Measurements from ENCODE around the gene CDK17. TPM values are rescaled to one million over a fixed set of nuclear protein-coding genes. Genes with fewer than 3 reads are reported as not detected.

Gene CDK17
- total and polyA plus RNA-seq, 4 experiments from 2014 or later: 30.5 to 67.4 (median 49.2) TPM

DNA sequence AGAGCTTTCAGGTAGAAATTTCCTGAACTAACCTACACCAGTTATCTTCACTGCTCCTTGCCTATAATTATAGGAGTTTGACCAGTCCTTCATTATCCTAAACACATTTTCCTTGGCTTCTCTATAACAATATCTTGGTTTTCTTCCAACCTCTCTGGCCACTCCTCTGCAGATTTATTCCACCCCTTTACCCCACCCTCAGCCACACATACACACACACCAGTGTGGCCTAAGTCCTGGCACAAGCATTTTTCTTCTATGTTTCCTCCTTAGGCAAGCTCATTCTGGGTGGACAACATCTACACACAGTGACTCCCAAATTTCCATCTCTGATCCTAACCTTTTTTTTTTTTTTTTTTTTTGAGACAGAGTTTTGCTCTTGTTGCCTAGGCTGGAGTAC lies 25.1 kb downstream of the CDK17 start:
- H3K36me3 Mint-ChIP-seq: peaks cover 4 to 6% of the 10 kb centered on the region in 2 donors
- H3K4me3 Mint-ChIP-seq: peak overlapping the region in 4 of 8 donors; percentile 0 to 52 (median 10)
- ChIA-PET CTCF (ENCODE audit: partially characterized antibody) (interaction anchor here (0.8 to 1.4 kb wide), 3 partner anchors 10 to 141 kb away, joined by 3 to 4 read pairs (median 3); no protein-coding TSS in a partner anchor), POLR2A (ENCODE audit: partially characterized antibody) (interaction anchor here (0.7 to 1.5 kb wide), 4 partner anchors 13 to 401 kb away, joined by 3 to 11 read pairs (median 6); partner anchors contain the start of gene CDK17)
- peaks cover 89% of the 10 kb centered on the region for H3K4me1 ChIP-seq (ENCODE audit: insufficient read depth, low read length)
- no peaks in the 10 kb centered on the region for H3K36me3 ChIP-seq (ENCODE audit: insufficient read depth, low read length)
- H3K9me3 ChIP-seq (ENCODE audit: control insufficient read depth in 1 of 2, low read length in 2 of 2): no peaks in the 10 kb centered on the region
- H3K4me1 Mint-ChIP-seq: peaks cover 53 to 84% (median 67%) of the 10 kb centered on the region in 4 donors
- H3K27ac Mint-ChIP-seq: peak overlapping the region in 5 of 7 donors; percentile 8 to 97 (median 85)
- H3K27ac ChIP-seq (ENCODE audit: low read depth, low read length): no peak overlapping the region
- intact Hi-C loops (cut with micrococcal nuclease): loop anchor here (5.0 kb wide), 2 partner anchors 33 to 48 kb away; no protein-coding TSS in a partner anchor
- H3K27me3 Mint-ChIP-seq: no peaks in the 10 kb centered on the region
- H3K27me3 ChIP-seq (ENCODE audit: insufficient read depth, low read length): no peaks in the 10 kb centered on the region
- H3K9me3 Mint-ChIP-seq: peaks cover 0 to 2% (median 0%) of the 10 kb centered on the region in 8 donors
- no peak overlapping the region for H3K4me3 ChIP-seq (ENCODE audit: low read length in 2 of 2)
- DNase-seq: no peak

DNA sequence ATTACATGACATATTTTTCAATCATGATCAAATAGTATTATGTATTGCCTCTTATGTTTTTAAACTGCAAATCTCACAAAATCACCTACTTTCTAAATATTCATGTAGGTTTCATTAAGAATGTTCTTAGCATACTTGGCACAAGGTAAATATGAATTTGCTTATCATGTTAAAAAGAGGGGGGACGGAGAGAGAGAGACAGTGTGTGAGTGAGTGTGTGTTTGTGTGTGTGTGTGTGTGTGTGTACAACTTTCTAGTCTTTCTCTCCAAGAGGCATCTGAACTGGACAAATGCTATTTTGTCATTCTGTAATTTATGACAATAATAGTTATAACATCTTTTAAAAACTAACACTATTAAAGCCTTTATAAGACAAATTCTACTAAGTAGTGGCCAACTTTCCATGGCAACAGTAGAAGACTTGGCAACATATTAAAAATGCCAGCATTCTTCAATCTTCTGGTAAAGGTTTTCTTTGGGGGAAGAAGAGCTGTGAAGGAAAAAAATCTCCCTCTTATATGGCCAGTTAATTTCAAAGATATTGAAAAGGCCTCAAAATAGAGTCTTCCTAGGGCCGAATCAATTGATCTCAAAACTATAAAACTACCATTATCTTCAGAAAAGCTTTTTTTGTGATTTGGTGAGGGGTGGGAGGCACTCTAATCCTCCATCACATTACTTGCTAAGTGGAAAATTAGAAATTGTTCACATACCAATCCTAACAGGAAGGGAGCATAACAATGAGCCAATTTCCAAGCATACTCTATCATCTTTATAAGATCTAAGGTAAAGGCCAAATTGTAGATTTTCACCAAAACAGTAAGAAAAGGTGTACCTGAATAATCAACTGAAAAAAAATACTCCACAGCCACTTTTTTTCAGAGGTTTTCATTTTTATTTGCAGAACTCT lies 28.2 kb downstream of the CDK17 start:
- H3K4me1 ChIP-seq (ENCODE audit: insufficient read depth, low read length): peaks cover 84% of the 10 kb centered on the region
- ChIA-PET CTCF (ENCODE audit: partially characterized antibody) (no interaction called here), POLR2A (ENCODE audit: partially characterized antibody) (no interaction called here)
- H3K36me3 ChIP-seq (ENCODE audit: insufficient read depth, low read length): no peaks in the 10 kb centered on the region
- H3K9me3 Mint-ChIP-seq: no peaks in the 10 kb centered on the region
- no peaks in the 10 kb centered on the region for H3K27me3 ChIP-seq (ENCODE audit: insufficient read depth, low read length)
- no peak overlapping the region for H3K27ac ChIP-seq (ENCODE audit: low read depth, low read length)
- H3K4me3 ChIP-seq (ENCODE audit: low read length in 2 of 2): no peak overlapping the region
- peaks cover 4 to 13% of the 10 kb centered on the region in 2 donors for H3K36me3 Mint-ChIP-seq
- H3K4me3 Mint-ChIP-seq: peak overlapping the region in 2 of 8 donors; percentile 15 to 33
- H3K27me3 Mint-ChIP-seq: no peaks in the 10 kb centered on the region
- H3K4me1 Mint-ChIP-seq: peaks cover 50 to 85% (median 70%) of the 10 kb centered on the region in 4 donors
- no peak for DNase-seq
- no peaks in the 10 kb centered on the region for H3K9me3 ChIP-seq (ENCODE audit: control insufficient read depth in 1 of 2, low read length in 2 of 2)
- peak overlapping the region in 5 of 7 donors; percentile 6 to 75 (median 57) for H3K27ac Mint-ChIP-seq
- intact Hi-C loops (cut with micrococcal nuclease): no loop called here

DNA sequence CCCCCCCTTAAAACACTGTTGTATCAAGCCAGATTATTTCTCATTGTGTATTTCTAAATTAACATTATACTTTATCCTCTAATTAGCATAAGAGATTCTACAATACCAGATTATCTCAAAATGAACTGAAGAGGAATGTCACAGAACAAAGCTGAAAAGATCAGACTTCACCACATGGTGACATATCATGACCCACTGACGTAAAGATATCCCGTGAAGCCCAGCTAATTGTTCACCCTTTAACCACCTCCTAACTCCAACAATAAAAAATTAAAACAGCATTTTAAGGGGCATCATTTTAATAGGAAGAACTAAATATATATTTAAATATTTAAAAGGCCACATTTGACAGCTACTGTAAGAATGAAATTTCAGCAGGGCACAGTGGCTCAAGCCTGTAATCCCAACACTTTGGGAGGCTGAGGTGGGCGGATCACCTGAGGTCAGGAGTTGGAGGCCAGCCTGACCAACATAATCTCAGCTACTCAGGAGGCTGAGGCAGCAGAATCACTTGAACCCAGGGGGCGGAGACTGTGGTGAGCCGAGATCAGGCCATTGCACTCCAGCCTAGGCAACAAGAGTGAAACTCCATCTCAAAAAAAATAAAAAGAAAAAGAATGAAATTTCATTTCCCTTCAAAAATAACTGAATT lies 29.0 kb downstream of the CDK17 start:
- Histone ChIP-seq H3K4me1 (ENCODE audit: insufficient read depth, low read length) (peaks cover 83% of the 10 kb centered on the region), H3K4me3 (ENCODE audit: low read length in 2 of 2) (no peak overlapping the region), H3K9me3 (ENCODE audit: control insufficient read depth in 1 of 2, low read length in 2 of 2) (no peaks in the 10 kb centered on the region), H3K27me3 (ENCODE audit: insufficient read depth, low read length) (no peaks in the 10 kb centered on the region), H3K36me3 (ENCODE audit: insufficient read depth, low read length) (no peaks in the 10 kb centered on the region), H3K27ac (ENCODE audit: low read depth, low read length) (no peak overlapping the region)
- Mint-ChIP-seq H3K36me3 (peaks cover 4 to 13% of the 10 kb centered on the region in 2 donors), H3K27ac (peak overlapping the region in 2 of 7 donors; percentile 57 to 58), H3K4me1 (peaks cover 48 to 85% (median 70%) of the 10 kb centered on the region in 4 donors), H3K9me3 (no peaks in the 10 kb centered on the region), H3K27me3 (no peaks in the 10 kb centered on the region), H3K4me3 (peak overlapping the region in 2 of 8 donors; percentile 1 to 31)
- intact Hi-C loops (cut with micrococcal nuclease): no loop called here
- ChIA-PET CTCF (ENCODE audit: partially characterized antibody) (no interaction called here), POLR2A (ENCODE audit: partially characterized antibody) (interaction anchor here (1.1 kb wide), 1 partner anchor 146 kb away, joined by 3 read pairs; no protein-coding TSS in a partner anchor)
- no peak for DNase-seq

DNA sequence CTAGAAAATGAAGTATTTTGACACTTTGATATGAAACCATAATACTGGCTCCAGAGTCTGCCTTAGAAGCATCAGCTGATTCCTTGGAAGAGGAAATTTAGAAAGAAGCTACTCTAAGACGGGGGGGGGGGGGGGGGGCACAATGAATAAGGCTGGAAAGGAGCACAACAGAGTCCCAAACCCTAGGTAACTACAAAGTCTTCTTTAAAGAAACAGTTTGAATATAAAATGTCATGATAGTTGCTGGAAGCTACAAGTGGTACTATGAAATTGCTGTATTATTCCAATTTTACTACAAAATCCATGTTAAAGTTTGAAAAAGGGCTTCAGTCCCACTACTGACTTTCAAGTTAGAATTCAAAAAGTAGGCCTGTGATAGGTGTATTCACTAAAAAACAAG lies 31.6 kb downstream of the CDK17 start:
- H3K4me3 Mint-ChIP-seq: peak overlapping the region in 1 of 8 donors; percentile 27
- Histone ChIP-seq H3K9me3 (ENCODE audit: control insufficient read depth in 1 of 2, low read length in 2 of 2) (no peaks in the 10 kb centered on the region), H3K4me1 (ENCODE audit: insufficient read depth, low read length) (peaks cover 76% of the 10 kb centered on the region), H3K27ac (ENCODE audit: low read depth, low read length) (no peak overlapping the region), H3K4me3 (ENCODE audit: low read length in 2 of 2) (no peak overlapping the region), H3K36me3 (ENCODE audit: insufficient read depth, low read length) (no peaks in the 10 kb centered on the region), H3K27me3 (ENCODE audit: insufficient read depth, low read length) (no peaks in the 10 kb centered on the region)
- no peak overlapping the region for H3K27ac Mint-ChIP-seq
- H3K9me3 Mint-ChIP-seq: no peaks in the 10 kb centered on the region
- ChIA-PET POLR2A (ENCODE audit: partially characterized antibody) (no interaction called here), CTCF (ENCODE audit: partially characterized antibody) (interaction anchor here (1.7 kb wide), 1 partner anchor 21 kb away, joined by 5 read pairs; no protein-coding TSS in a partner anchor)
- intact Hi-C loops (cut with micrococcal nuclease): no loop called here
- H3K27me3 Mint-ChIP-seq: no peaks in the 10 kb centered on the region
- H3K4me1 Mint-ChIP-seq: peaks cover 46 to 80% (median 65%) of the 10 kb centered on the region in 4 donors
- no peak for DNase-seq
- H3K36me3 Mint-ChIP-seq: peaks cover 10 to 12% of the 10 kb centered on the region in 2 donors

DNA sequence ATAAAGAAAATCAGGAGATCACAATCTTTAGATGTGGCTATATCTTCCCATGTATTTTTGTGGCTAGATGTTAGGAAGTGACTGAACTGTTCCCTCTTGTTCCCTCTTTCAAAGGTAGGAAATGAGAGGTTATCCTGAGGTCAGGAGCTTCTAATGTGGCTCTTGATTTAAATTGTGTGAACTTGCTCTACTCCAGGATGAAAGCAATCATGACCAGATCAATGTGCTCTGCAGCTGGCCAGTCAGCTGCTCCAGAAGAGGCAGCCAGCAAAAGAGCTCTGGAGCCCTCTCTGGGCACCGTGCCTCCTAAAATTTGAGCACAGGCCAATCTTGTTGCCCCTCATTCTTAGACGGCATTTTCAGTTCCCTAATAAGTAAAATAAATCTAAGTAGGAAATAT lies 32.0 kb downstream of the CDK17 start:
- H3K9me3 ChIP-seq (ENCODE audit: control insufficient read depth in 1 of 2, low read length in 2 of 2): no peaks in the 10 kb centered on the region
- intact Hi-C loops (cut with micrococcal nuclease): no loop called here
- POLR2A ChIA-PET (ENCODE audit: partially characterized antibody): no interaction called here
- no peaks in the 10 kb centered on the region for H3K27me3 Mint-ChIP-seq
- no peaks in the 10 kb centered on the region for H3K27me3 ChIP-seq (ENCODE audit: insufficient read depth, low read length)
- H3K36me3 Mint-ChIP-seq: peaks cover 10 to 12% of the 10 kb centered on the region in 2 donors
- H3K27ac ChIP-seq (ENCODE audit: low read depth, low read length): no peak overlapping the region
- H3K9me3 Mint-ChIP-seq: no peaks in the 10 kb centered on the region
- H3K4me3 ChIP-seq (ENCODE audit: low read length in 2 of 2): no peak overlapping the region
- H3K4me1 ChIP-seq (ENCODE audit: insufficient read depth, low read length): peaks cover 71% of the 10 kb centered on the region
- no peak for DNase-seq
- H3K36me3 ChIP-seq (ENCODE audit: insufficient read depth, low read length): no peaks in the 10 kb centered on the region
- peak overlapping the region in 2 of 7 donors; percentile 17 to 25 for H3K27ac Mint-ChIP-seq
- peaks cover 48 to 80% (median 63%) of the 10 kb centered on the region in 4 donors for H3K4me1 Mint-ChIP-seq
- H3K4me3 Mint-ChIP-seq: peak overlapping the region in 4 of 8 donors; percentile 14 to 63 (median 24)
- CTCF ChIA-PET (ENCODE audit: partially characterized antibody): interaction anchor here (1.7 kb wide), 1 partner anchor 20 kb away, joined by 5 read pairs; no protein-coding TSS in a partner anchor

DNA sequence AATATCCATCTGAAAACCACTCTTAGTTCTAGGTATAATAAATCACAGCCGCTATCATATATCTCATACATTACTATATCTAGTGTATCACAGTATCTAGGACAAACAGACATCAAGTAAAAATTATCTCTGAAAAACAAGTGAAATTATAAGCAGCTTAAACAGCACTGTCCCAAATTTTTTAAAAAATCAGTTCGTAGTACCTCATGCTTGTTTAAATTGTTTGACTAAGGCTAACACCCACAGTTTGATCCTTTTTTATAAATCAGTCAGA lies 33.9 kb downstream of the CDK17 start:
- Mint-ChIP-seq H3K27me3 (no peaks in the 10 kb centered on the region), H3K36me3 (peaks cover 10 to 12% of the 10 kb centered on the region in 2 donors), H3K4me3 (peak overlapping the region in 1 of 8 donors; percentile 13), H3K9me3 (no peaks in the 10 kb centered on the region), H3K4me1 (peaks cover 43 to 77% (median 60%) of the 10 kb centered on the region in 4 donors), H3K27ac (peak overlapping the region in 1 of 7 donors; percentile 1)
- peaks cover 71% of the 10 kb centered on the region for H3K4me1 ChIP-seq (ENCODE audit: insufficient read depth, low read length)
- no peak for DNase-seq
- no peaks in the 10 kb centered on the region for H3K36me3 ChIP-seq (ENCODE audit: insufficient read depth, low read length)
- H3K27me3 ChIP-seq (ENCODE audit: insufficient read depth, low read length): no peaks in the 10 kb centered on the region
- intact Hi-C loops (cut with micrococcal nuclease): no loop called here
- POLR2A ChIA-PET (ENCODE audit: partially characterized antibody): no interaction called here
- no peaks in the 10 kb centered on the region for H3K9me3 ChIP-seq (ENCODE audit: control insufficient read depth in 1 of 2, low read length in 2 of 2)
- no peak overlapping the region for H3K27ac ChIP-seq (ENCODE audit: low read depth, low read length)
- no peak overlapping the region for H3K4me3 ChIP-seq (ENCODE audit: low read length in 2 of 2)
- CTCF ChIA-PET (ENCODE audit: partially characterized antibody): no interaction called here

Measured in CD4-positive, alpha-beta memory T cell (primary cell).